Endothelial cell of umbilical vein (primary cell): Measurements from ENCODE around the gene ARHGEF12. TPM values are rescaled to one million over a fixed set of nuclear protein-coding genes. Genes with fewer than 3 reads are reported as not detected.

Experiments used
- BruUV-seq: library from RNA; stranded (reverse); fragments of 400-500 nt; replicated peaks from 2 replicates; lab custom pipeline; 2021; lab: Mats Ljungman, UMichigan
- CTCF ChIA-PET: fragments of 300-600, 350-600 bp; sonication (Branson Sonifier 250); formaldehyde crosslinking; loops from one replicate; lab custom pipeline; 2021; ENCODE audit warnings: antibody characterized with exemption, inconsistent platforms; lab: Charles Lee
- POLR2A ChIA-PET: fragments of 300-600, 350-600 bp; sonication (Branson Sonifier 250); formaldehyde crosslinking; loops from one replicate; lab custom pipeline; 2021; ENCODE audit warnings: antibody characterized with exemption, inconsistent platforms; lab: Charles Lee
- DNase-seq: peaks from one replicate; pipeline ENCODE4 v3.0.0-alpha.2; 2011; ENCODE audit warnings: low read depth, low spot score
- FAIRE-seq: peaks from 2 replicates; lab custom pipeline; 2011; peaks lifted over from hg19 to GRCh38; lab: Jason Lieb, UNC
- H2AFZ ChIP-seq: 2 replicates; pipeline ENCODE4 v1.6.0; 2012; ENCODE audit warnings: low read depth, low read length, control low read depth, inconsistent platforms
- H3K27ac ChIP-seq: 2 replicates; pipeline ENCODE4 v1.5.1; 2011; ENCODE audit warnings: low read depth, mild to moderate bottlenecking, control low read depth, low read length, moderate library complexity; ENCODE audit not compliant: insufficient read depth
- H3K27me3 ChIP-seq, 2 experiments: 2 replicates each; pipeline versions ENCODE4 v1.6.0 to v1.6.1; 2011; ENCODE audit warnings: low read length in 2 of 2, mixed read lengths in 1 of 2; ENCODE audit not compliant: control insufficient read depth in 2 of 2, insufficient read depth in 2 of 2
- H3K36me3 ChIP-seq, 2 experiments: 2 replicates in 1 of 2; 3 replicates in 1 of 2; pipeline ENCODE4 v1.5.1; 2011; ENCODE audit warnings: low read length in 2 of 2, mild to moderate bottlenecking in 1 of 2, moderate library complexity in 1 of 2; ENCODE audit not compliant: control insufficient read depth in 2 of 2, insufficient read depth in 2 of 2; ENCODE audit errors: extremely low read depth in 1 of 2
- H3K4me1 ChIP-seq: 3 replicates; pipeline ENCODE4 v1.5.1; 2011; ENCODE audit warnings: mild to moderate bottlenecking, low read length; ENCODE audit not compliant: control insufficient read depth, insufficient read depth; ENCODE audit errors: extremely low read depth
- H3K4me2 ChIP-seq: 2 replicates; pipeline ENCODE4 v1.6.1; 2011; ENCODE audit warnings: low read length, control low read depth, mixed read lengths; ENCODE audit not compliant: insufficient read depth
- H3K4me3 ChIP-seq, 3 experiments: fragments of 200-600 bp in 1 of 3; sonication (generic), shearing (Covaris generic) in 1 of 3; replicated peaks in 1 of 3; 2 replicates each; pipeline ENCODE4 v1.5.1; 2011 to 2016; ENCODE audit warnings: control low read depth in 3 of 3, low read length in 3 of 3, mild to moderate bottlenecking in 2 of 3, inconsistent platforms in 1 of 3, low read depth in 1 of 3, moderate library complexity in 1 of 3; ENCODE audit not compliant: insufficient read depth in 1 of 3
- H3K79me2 ChIP-seq: 2 replicates; pipeline ENCODE4 v1.6.0; 2012; ENCODE audit warnings: low read length, inconsistent platforms; ENCODE audit not compliant: control insufficient read depth, insufficient read depth
- H3K9ac ChIP-seq: replicated peaks from 2 replicates; pipeline ENCODE3; 2011; ENCODE audit warnings: low read length, control low read depth; ENCODE audit not compliant: insufficient read depth; ENCODE audit errors: extremely low read depth
- H3K9me1 ChIP-seq: replicated peaks from 3 replicates; pipeline ENCODE4 v1.6.0; 2011; ENCODE audit warnings: mild to moderate bottlenecking, low read length; ENCODE audit not compliant: control insufficient read depth, insufficient read depth; ENCODE audit errors: extremely low read depth
- H3K9me3 ChIP-seq: replicated peaks from 2 replicates; pipeline ENCODE4 v1.5.1; 2012; ENCODE audit warnings: low read length, inconsistent platforms; ENCODE audit not compliant: control insufficient read depth, insufficient read depth
- H4K20me1 ChIP-seq: replicated peaks from 2 replicates; pipeline ENCODE3; 2011; ENCODE audit warnings: mild to moderate bottlenecking, low read length; ENCODE audit not compliant: control insufficient read depth, insufficient read depth; ENCODE audit errors: extremely low read depth
- CTCF ChIP-seq, 2 donors: IDR thresholded peaks; 1 replicate in 1 of 2; 2 replicates in 1 of 2; pipeline ENCODE4 v1.5.1; 2011; ENCODE audit warnings: low read length in 2 of 2, mild to moderate bottlenecking in 2 of 2, moderate library complexity in 2 of 2, control low read depth in 1 of 2, inconsistent platforms in 1 of 2, low read depth in 1 of 2; ENCODE audit not compliant: insufficient read depth in 1 of 2; ENCODE audit errors: extremely low read depth in 1 of 2
- EZH2 ChIP-seq: IDR thresholded peaks from 2 replicates; pipeline ENCODE4 v1.6.1; 2012; ENCODE audit warnings: borderline replicate concordance, low read depth, mild to moderate bottlenecking, moderate library complexity, low read length, inconsistent platforms; ENCODE audit not compliant: severe bottlenecking
- JUN ChIP-seq: IDR thresholded peaks from 2 replicates; pipeline ENCODE4 v1.6.1; 2011; ENCODE audit warnings: borderline replicate concordance, low read depth; ENCODE audit not compliant: insufficient read length, insufficient read depth
- MYC ChIP-seq: IDR thresholded peaks from one replicate; pipeline ENCODE4 v1.6.1; 2011; ENCODE audit warnings: mild to moderate bottlenecking, low read depth, low read length
- POLR2A ChIP-seq: IDR thresholded peaks from 2 replicates; pipeline ENCODE4 v1.6.1; 2012; ENCODE audit warnings: low read depth, mild to moderate bottlenecking, control low read depth, low read length
- dilution Hi-C: fragments of 300-500 bp; cut with MboI; formaldehyde crosslinking; loops from one replicate; pipeline ENCODE4 v1.15.0; 2019; ENCODE audit warnings: low sequenced_read_pairs; ENCODE audit not compliant: extremely low pct_ligation_motif_present
- intact Hi-C: fragments of 100-400 bp; cut with micrococcal nuclease; formaldehyde crosslinking; loops from one replicate; pipeline ENCODE4 v1.10.0; 2022
- polyA plus RNA-seq, 4 experiments: library from polyadenylated mRNA; depleted of rRNA in 3 of 4; stranded (reverse) in 3 of 4; unstranded in 1 of 4; fragments of >200 nt; gene quantifications; 2 replicates each; pipeline versions ENCODE4 v1.2.1 to v1.2.3, GENCODE V29; 2011 to 2012; ENCODE audit warnings: missing spikeins in 1 of 4
- total RNA-seq: library from RNA; stranded (reverse); gene quantifications from 2 replicates; pipeline ENCODE4 v1.2.3, GENCODE V29; 2021

The ARHGEF12 gene
- total and polyA plus RNA-seq, 2 donors (not counting 3 experiments of a cell fraction or from before 2014, with no cell fraction given), result 20.9 to 125 TPM

DNA sequence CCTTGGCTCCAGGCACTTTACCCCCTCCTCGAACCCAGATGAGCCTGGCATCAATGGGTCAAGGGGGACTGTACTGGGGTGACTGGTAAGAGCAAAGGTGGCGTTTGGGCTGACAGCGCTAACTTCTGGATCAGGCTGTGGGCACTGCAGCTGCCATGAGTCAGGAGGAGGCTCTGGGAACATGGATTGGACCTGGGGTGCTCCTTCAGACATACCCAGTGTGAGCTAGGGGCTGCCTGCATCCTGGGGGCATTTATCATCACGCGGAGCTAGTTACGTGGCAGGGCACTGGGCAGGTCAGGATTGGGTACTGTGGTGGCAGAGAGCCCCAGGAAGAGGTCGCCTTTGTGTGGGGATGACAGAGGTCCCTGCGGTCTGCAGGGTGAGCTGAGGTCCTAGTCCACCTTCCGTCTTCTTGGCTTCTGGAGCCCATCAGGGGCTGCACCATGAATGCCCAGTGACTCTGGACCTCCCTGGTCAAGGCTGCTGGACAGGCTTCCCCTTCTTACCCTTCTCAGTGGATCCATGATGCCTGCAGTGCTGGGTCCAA, 188.4 kb downstream of the ARHGEF12 start:
- dilution Hi-C loops (no loop called here), intact Hi-C loops (no loop called here)
- Histone ChIP-seq H3K4me1 (no peaks in the 10 kb centered on the region), H3K27me3 (peaks cover 0 to 2% of the 10 kb centered on the region in 2 experiments), H3K79me2 (no peaks in the 10 kb centered on the region), H3K4me3 (no peak overlapping the region), H3K9me1 (no peaks in the 10 kb centered on the region), H3K9me3 (no peaks in the 10 kb centered on the region), H3K9ac (no peak overlapping the region), H3K4me2 (no peak overlapping the region), H3K36me3 (no peaks in the 10 kb centered on the region), H2AFZ (no peak overlapping the region), H3K27ac (no peak overlapping the region), H4K20me1 (no peaks in the 10 kb centered on the region)
- ChIA-PET CTCF (no interaction called here), POLR2A (no interaction called here)
- no TSS peak for BruUV-seq
- FAIRE-seq (no peak), DNase-seq (no peak)
- TF ChIP-seq POLR2A (no peak), CTCF (IDR thresholded peaks at IDR 0.05; ENCODE audit: extremely low read depth in 1 of 2, insufficient read depth in 1 of 2, low read depth in 1 of 2, low read length in 2 of 2) (no peak)

DNA sequence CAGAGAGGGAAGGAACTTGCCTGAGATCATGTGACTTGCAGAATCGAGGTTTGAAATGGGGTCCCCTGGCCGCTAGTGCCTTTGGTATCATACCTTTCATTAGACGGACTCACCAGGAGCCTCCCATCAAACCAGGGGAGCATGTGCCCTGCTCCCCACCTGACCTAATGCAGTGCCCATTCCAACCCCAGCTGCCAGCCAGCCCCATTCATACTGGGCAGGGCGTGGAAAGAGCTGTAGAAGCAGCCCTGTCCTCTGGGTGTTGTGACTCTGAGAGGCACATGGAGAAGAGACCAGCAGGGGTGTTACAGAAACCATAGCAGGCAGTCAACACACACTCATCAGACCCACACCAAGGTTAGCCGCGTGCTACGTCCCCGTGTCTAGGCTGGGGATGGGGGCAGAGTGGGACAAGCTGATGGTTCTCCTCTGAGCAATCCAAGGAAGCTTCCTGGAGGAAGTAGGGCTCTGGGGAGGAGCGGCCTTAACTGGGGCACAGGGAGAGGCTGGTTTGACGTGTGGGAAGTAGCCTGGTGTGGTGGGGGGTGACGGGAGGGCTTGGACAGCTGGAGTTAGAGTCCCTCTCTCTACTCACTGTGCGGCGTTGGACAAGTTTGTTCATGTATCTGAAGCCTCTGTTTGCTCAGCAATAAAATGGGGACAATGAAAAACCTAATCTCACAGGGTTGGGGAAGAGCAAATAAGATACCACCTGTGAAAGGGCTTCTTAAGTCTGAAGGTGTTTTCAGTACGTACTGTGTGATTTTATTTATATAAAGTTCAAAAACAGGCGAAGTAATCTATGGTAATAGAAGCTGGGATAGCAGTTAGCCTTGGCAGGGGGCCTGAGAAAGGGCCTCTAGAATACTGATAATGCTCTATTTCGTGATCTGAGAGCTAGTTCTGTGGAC, 189.3 kb downstream of the ARHGEF12 start:
- intact Hi-C loops (no loop called here), dilution Hi-C loops (no loop called here)
- FAIRE-seq, result no peak
- Histone ChIP-seq H3K9me3 (no peaks in the 10 kb centered on the region), H3K4me2 (no peak overlapping the region), H3K79me2 (no peaks in the 10 kb centered on the region), H3K27ac (no peak overlapping the region), H3K9me1 (no peaks in the 10 kb centered on the region), H3K36me3 (no peaks in the 10 kb centered on the region), H2AFZ (no peak overlapping the region), H3K4me1 (no peaks in the 10 kb centered on the region), H3K9ac (no peak overlapping the region), H4K20me1 (no peaks in the 10 kb centered on the region), H3K4me3 (no peak overlapping the region), H3K27me3 (peaks cover 0 to 2% of the 10 kb centered on the region in 2 experiments)
- no TSS peak for BruUV-seq
- CTCF ChIA-PET, result interaction anchor here (1.0 kb wide), 1 partner anchor 277 kb away, joined by 3 read pairs; no protein-coding TSS in a partner anchor
- DNase-seq, result no peak
- TF ChIP-seq MYC, result no peak
- no peak for TF ChIP-seq EZH2
- no peak for TF ChIP-seq CTCF (IDR thresholded peaks at IDR 0.05; ENCODE audit: extremely low read depth in 1 of 2, insufficient read depth in 1 of 2, low read depth in 1 of 2, low read length in 2 of 2)
- TF ChIP-seq JUN, result no peak
- POLR2A ChIA-PET, result no interaction called here
